Esophagus muscularis mucosa (tissue), 4 donors: Measurements from ENCODE around the gene RRAD. TPM values are rescaled to one million over a fixed set of nuclear protein-coding genes. Genes with fewer than 3 reads are reported as not detected.
"Not testable (repeated sequence)": the region's sequence is repeated elsewhere in the genome, so short reads cannot be mapped to it uniquely, and the experiment has no call there.

ENCODE experiments used
- DNase-seq: peaks from one replicate; pipeline ENCODE4 v3.0.0-alpha.2; 2017; ENCODE audit errors: extremely low spot score
- H3K27ac ChIP-seq, 4 donors: fragments of 200-600 bp; sonication (generic); replicated peaks in 1 of 4; 1 replicate in 3 of 4; 2 replicates in 1 of 4; pipeline ENCODE4 v1.5.1; 2016 to 2019; ENCODE audit warnings: mild to moderate bottlenecking in 1 of 4
- H3K27me3 ChIP-seq, 4 donors: fragments of 200-600 bp; sonication (generic); one replicate each; pipeline versions ENCODE4 v1.5.1 to v1.6.0; 2016 to 2019
- H3K36me3 ChIP-seq, 4 donors: fragments of 200-600 bp; sonication (generic); one replicate each; pipeline ENCODE4 v1.5.1; 2016 to 2019
- H3K4me1 ChIP-seq, 4 donors: fragments of 200-600 bp; sonication (generic); one replicate each; pipeline ENCODE4 v1.5.1; 2016 to 2019
- H3K4me3 ChIP-seq, 4 donors: fragments of 200-600 bp; sonication (generic); 1 replicate in 2 of 4; 2 replicates in 2 of 4; pipeline ENCODE4 v1.5.1; 2016 to 2019; ENCODE audit warnings: mild to moderate bottlenecking in 4 of 4, moderate library complexity in 1 of 4
- H3K9me3 ChIP-seq, 4 donors: fragments of 200-600 bp; sonication (generic); 1 replicate in 3 of 4; 2 replicates in 1 of 4; pipeline ENCODE4 v1.5.1; 2016 to 2019
- EP300 ChIP-seq: sonication (generic); formaldehyde crosslinking; IDR thresholded peaks from one replicate; pipeline ENCODE4 v1.6.1; 2017; ENCODE audit warnings: antibody characterized with exemption
- POLR2A ChIP-seq: fragments of 450-650 bp; IDR thresholded peaks from one replicate; pipeline ENCODE4 v1.6.1; 2017; ENCODE audit warnings: antibody characterized with exemption, moderate library complexity, mild to moderate bottlenecking, low read depth
- POLR2AphosphoS5 ChIP-seq, 2 donors: sonication (generic); formaldehyde crosslinking; IDR thresholded peaks; one replicate each; pipeline ENCODE4 v1.6.1; 2017; ENCODE audit warnings: antibody characterized with exemption in 2 of 2
- WGBS: methylation state at CpG from one replicate; pipeline ENCODE4 v1.1.5; 2018; 5-methylcytosine and 5-hydroxymethylcytosine counted together
- intact Hi-C: fragments of 100-400 bp; cut with DNase I; formaldehyde crosslinking; loops from one replicate; pipeline ENCODE4 v1.15.1; 2023
- total RNA-seq, 4 donors: library from RNA; depleted of rRNA; stranded (reverse); fragments of >200 nt; gene quantifications; one replicate each; pipeline versions ENCODE4 v1.1.0 to v1.2.1, GENCODE V29; 2016
- TF ChIP-seq, protein P1 (sequence below), 3 experiments: fragments of 200-600 bp in 2 of 3; fragments of 450-650 bp in 1 of 3; sonication (generic) in 2 of 3; IDR thresholded peaks; one replicate each; pipeline ENCODE4 v1.5.1; 2017 to 2019; ENCODE audit warnings: antibody characterized with exemption in 3 of 3, mild to moderate bottlenecking in 2 of 3, moderate library complexity in 1 of 3

Gene RRAD, protein sequence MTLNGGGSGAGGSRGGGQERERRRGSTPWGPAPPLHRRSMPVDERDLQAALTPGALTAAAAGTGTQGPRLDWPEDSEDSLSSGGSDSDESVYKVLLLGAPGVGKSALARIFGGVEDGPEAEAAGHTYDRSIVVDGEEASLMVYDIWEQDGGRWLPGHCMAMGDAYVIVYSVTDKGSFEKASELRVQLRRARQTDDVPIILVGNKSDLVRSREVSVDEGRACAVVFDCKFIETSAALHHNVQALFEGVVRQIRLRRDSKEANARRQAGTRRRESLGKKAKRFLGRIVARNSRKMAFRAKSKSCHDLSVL
- 10 to 100 TPM; 36.4 to 64.9 (median 55.4) TPM for total RNA-seq

DNA sequence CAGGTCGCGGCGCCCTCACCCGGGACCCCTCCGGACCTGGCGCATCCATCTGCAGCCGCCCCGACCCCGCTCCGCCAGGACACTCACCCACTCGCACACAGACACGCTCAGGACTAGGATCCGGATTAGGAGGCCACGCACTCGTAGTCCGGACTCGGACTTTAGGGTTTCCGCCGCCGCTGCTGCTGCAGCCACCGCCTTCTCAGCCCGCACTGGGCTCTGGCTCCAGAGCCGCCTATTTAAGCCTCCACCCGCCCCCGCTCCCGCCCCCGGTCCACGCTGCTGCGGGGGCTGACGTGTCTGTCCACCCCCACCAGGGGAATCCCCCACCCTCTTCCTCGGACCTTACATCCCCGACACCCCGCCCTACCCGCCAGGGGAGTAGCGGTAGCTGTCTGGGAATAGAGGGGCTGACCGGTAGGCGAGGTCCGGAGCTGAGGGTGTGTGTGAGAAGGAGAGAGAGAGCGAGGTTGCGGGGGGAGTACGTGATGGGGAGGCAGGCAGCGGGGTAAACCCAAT is at the start of gene RRAD:
RRAD (minus strand) TSS at position 214 of the 519 bp plus-strand sequence. CDS start 356 bp downstream, outside the sequence.
- Histone ChIP-seq H3K36me3 (peaks cover 11 to 26% (median 16%) of the 10 kb centered on the region in 4 donors), H3K27ac (peak within 1 kb of the TSS; percentile 92 to 95 (median 93)), H3K9me3 (no peaks in the 10 kb centered on the region), H3K27me3 (peaks cover 0 to 3% (median 0%) of the 10 kb centered on the region in 4 donors), H3K4me1 (peaks cover 46 to 85% (median 76%) of the 10 kb centered on the region in 4 donors), H3K4me3 (peak within 1 kb of the TSS; percentile 72 to 77 (median 74))
- WGBS, result no CpG with 5 or more reads among the region's 42 CpGs
- TF ChIP-seq POLR2A, result peak; percentile 74
- peak; percentile 61 to 90 for TF ChIP-seq POLR2AphosphoS5 (IDR thresholded peaks at IDR 0.05)
- no peak for TF ChIP-seq EP300
- TF ChIP-seq, protein P1, sequence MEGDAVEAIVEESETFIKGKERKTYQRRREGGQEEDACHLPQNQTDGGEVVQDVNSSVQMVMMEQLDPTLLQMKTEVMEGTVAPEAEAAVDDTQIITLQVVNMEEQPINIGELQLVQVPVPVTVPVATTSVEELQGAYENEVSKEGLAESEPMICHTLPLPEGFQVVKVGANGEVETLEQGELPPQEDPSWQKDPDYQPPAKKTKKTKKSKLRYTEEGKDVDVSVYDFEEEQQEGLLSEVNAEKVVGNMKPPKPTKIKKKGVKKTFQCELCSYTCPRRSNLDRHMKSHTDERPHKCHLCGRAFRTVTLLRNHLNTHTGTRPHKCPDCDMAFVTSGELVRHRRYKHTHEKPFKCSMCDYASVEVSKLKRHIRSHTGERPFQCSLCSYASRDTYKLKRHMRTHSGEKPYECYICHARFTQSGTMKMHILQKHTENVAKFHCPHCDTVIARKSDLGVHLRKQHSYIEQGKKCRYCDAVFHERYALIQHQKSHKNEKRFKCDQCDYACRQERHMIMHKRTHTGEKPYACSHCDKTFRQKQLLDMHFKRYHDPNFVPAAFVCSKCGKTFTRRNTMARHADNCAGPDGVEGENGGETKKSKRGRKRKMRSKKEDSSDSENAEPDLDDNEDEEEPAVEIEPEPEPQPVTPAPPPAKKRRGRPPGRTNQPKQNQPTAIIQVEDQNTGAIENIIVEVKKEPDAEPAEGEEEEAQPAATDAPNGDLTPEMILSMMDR (IDR thresholded peaks at IDR 0.05), result no peak
- DNase-seq, result no peak
- intact Hi-C loops, result no loop called here

GRCh38 chr16:66974932-66975246 is 49.6 kb upstream of the RRAD start:
- intact Hi-C loops, result loop anchor here (5.0 kb wide), 1 partner anchor 132 kb away; the partner anchor contains the start of gene PHAF1
- DNase-seq, H3K36me3 ChIP-seq, H3K27ac ChIP-seq, H3K4me3 ChIP-seq, H3K4me1 ChIP-seq, H3K9me3 ChIP-seq: not testable (repeated sequence)
- 67% methylated on average over 11 of the region's 11 CpGs for WGBS
- peaks cover 0 to 15% (median 0%) of the 10 kb centered on the region in 4 donors for H3K27me3 ChIP-seq

GRCh38 chr16:66974156-66974931 is 49.0 kb upstream of the RRAD start:
- H3K4me1 ChIP-seq, DNase-seq, H3K36me3 ChIP-seq, H3K9me3 ChIP-seq, intact Hi-C loops, H3K4me3 ChIP-seq, H3K27ac ChIP-seq: not testable (repeated sequence)
- WGBS, result 94% methylated on average over 18 of the region's 32 CpGs
- peaks cover 0 to 15% (median 0%) of the 10 kb centered on the region in 4 donors for H3K27me3 ChIP-seq

GRCh38 chr16:66973716-66974115 is 48.4 kb upstream of the RRAD start:
- no peak overlapping the region for H3K4me3 ChIP-seq
- no peak for DNase-seq
- H3K27ac ChIP-seq, result no peak overlapping the region
- no peaks in the 10 kb centered on the region for H3K9me3 ChIP-seq
- peaks cover 0 to 8% (median 2%) of the 10 kb centered on the region in 4 donors for H3K4me1 ChIP-seq
- H3K36me3 ChIP-seq, result no peaks in the 10 kb centered on the region
- H3K27me3 ChIP-seq, result peaks cover 0 to 15% (median 0%) of the 10 kb centered on the region in 4 donors
- WGBS, result 100% methylated on average over 6 of the region's 6 CpGs
- intact Hi-C loops, result no loop called here
- no peak for TF ChIP-seq EP300
- TF ChIP-seq POLR2A, result no peak
- TF ChIP-seq, protein P1 (IDR thresholded peaks at IDR 0.05), result no peak
- TF ChIP-seq POLR2AphosphoS5 (IDR thresholded peaks at IDR 0.05), result no peak

- no peak overlapping the region for H3K4me3 ChIP-seq
- no peak overlapping the region for H3K27ac ChIP-seq
- no peaks in the 10 kb centered on the region for H3K9me3 ChIP-seq
- TF ChIP-seq POLR2AphosphoS5 (IDR thresholded peaks at IDR 0.05) (no peak), EP300 (no peak), POLR2A (no peak)
- TF ChIP-seq, protein P1 (IDR thresholded peaks at IDR 0.05), result no peak
- H3K4me1 ChIP-seq, result peaks cover 0 to 8% (median 2%) of the 10 kb centered on the region in 4 donors
- intact Hi-C loops, result no loop called here
- no peaks in the 10 kb centered on the region for H3K36me3 ChIP-seq
- peaks cover 0 to 15% (median 0%) of the 10 kb centered on the region in 4 donors for H3K27me3 ChIP-seq
- WGBS, result 90% methylated on average over 9 of the region's 9 CpGs
- no peak for DNase-seq
Measured at GRCh38 chr16:66972983-66973382, 47.6 kb upstream of the RRAD start.
